ENCODE measurements around the gene EME2. TPM values are rescaled to one million over a fixed set of nuclear protein-coding genes. Genes with fewer than 3 reads are reported as not detected.

EME2 gene
- polyA plus RNA-seq, 1 donor = 12.2 TPM

GRCh38 chr16:1819611-1820010 lies 47.0 kb downstream of the EME2 start:
- H3K4me1 ChIP-seq (ENCODE audit: control insufficient read depth, insufficient read depth, low read length) = peaks cover 5% of the 10 kb centered on the region
- no CpG with 5 or more reads among the region's 15 CpGs for WGBS (ENCODE audit: insufficient coverage, low lambda C conversion rate)
- no peaks in the 10 kb centered on the region for H3K27me3 ChIP-seq (ENCODE audit: control insufficient read depth, insufficient read depth, low read length)
- no peak for DNase-seq
- H3K36me3 ChIP-seq (ENCODE audit: control insufficient read depth, insufficient read depth, low read length) = peaks cover 71% of the 10 kb centered on the region
- no peaks in the 10 kb centered on the region for H3K9me3 ChIP-seq (ENCODE audit: control insufficient read depth, low read depth, low read length)
- H3K27ac ChIP-seq (ENCODE audit: low read length) = no peak overlapping the region
- H3K4me3 ChIP-seq (ENCODE audit: low read length) = no peak overlapping the region

GRCh38 chr16:1820096-1820945 lies 47.7 kb downstream of the EME2 start:
- no peaks in the 10 kb centered on the region for H3K9me3 ChIP-seq (ENCODE audit: control insufficient read depth, low read depth, low read length)
- H3K27ac ChIP-seq (ENCODE audit: low read length) = no peak overlapping the region
- no peaks in the 10 kb centered on the region for H3K27me3 ChIP-seq (ENCODE audit: control insufficient read depth, insufficient read depth, low read length)
- peaks cover 68% of the 10 kb centered on the region for H3K36me3 ChIP-seq (ENCODE audit: control insufficient read depth, insufficient read depth, low read length)
- DNase-seq = no peak
- H3K4me1 ChIP-seq (ENCODE audit: control insufficient read depth, insufficient read depth, low read length) = peaks cover 8% of the 10 kb centered on the region
- WGBS (ENCODE audit: insufficient coverage, low lambda C conversion rate) = no CpG with 5 or more reads among the region's 25 CpGs
- H3K4me3 ChIP-seq (ENCODE audit: low read length) = no peak overlapping the region

- H3K27me3 ChIP-seq (ENCODE audit: control insufficient read depth, insufficient read depth, low read length) = no peaks in the 10 kb centered on the region
- no CpG with 5 or more reads among the region's 12 CpGs for WGBS (ENCODE audit: insufficient coverage, low lambda C conversion rate)
- H3K36me3 ChIP-seq (ENCODE audit: control insufficient read depth, insufficient read depth, low read length) = peaks cover 65% of the 10 kb centered on the region
- H3K4me3 ChIP-seq (ENCODE audit: low read length) = no peak overlapping the region
- peaks cover 11% of the 10 kb centered on the region for H3K4me1 ChIP-seq (ENCODE audit: control insufficient read depth, insufficient read depth, low read length)
- H3K9me3 ChIP-seq (ENCODE audit: control insufficient read depth, low read depth, low read length) = no peaks in the 10 kb centered on the region
- no peak overlapping the region for H3K27ac ChIP-seq (ENCODE audit: low read length)
- DNase-seq = no peak
Observed at GRCh38 chr16:1820946-1821290, 48.3 kb downstream of the EME2 start.

DNA sequence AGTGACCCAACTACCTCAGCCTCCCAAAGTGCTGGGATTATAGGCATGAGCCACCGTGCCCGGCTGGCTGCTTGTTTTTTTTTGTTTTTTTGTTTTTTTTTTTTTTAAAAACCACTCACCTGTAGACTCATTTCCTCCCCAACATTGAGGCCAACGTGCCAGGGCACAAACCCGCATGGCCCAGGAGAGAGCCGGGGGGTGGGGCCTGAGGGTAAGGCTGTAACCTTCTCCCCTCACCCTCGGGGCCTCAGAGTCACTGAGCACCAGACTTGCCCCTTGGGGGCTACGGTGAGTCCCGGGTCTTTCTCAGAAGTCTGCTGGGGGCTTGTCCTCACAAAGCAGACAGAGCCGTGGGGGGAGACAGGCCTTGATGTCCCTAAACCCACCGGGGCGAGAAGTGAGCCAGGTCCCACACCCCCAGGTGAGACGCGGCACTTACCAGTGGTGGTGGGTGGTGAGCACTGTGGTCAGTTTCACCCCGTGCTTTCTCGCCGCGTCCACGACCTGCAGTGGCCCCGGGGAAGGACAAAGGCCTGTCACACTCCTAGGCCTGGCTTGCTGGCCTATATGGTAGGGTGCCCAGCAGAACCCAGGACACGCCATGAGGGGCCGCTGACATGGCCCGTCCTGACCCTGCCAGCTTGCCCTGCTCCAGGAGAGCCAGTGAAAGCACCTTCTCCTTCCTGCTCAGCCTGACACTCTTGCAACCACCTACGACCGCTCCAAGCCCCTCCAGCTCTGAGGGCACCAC lies 49.4 kb downstream of the EME2 start:
- H3K27me3 ChIP-seq (ENCODE audit: control insufficient read depth, insufficient read depth, low read length) = no peaks in the 10 kb centered on the region
- WGBS (ENCODE audit: insufficient coverage, low lambda C conversion rate) = no CpG with 5 or more reads among the region's 24 CpGs
- peaks cover 11% of the 10 kb centered on the region for H3K4me1 ChIP-seq (ENCODE audit: control insufficient read depth, insufficient read depth, low read length)
- H3K4me3 ChIP-seq (ENCODE audit: low read length) = no peak overlapping the region
- DNase-seq = no peak
- peaks cover 55% of the 10 kb centered on the region for H3K36me3 ChIP-seq (ENCODE audit: control insufficient read depth, insufficient read depth, low read length)
- H3K9me3 ChIP-seq (ENCODE audit: control insufficient read depth, low read depth, low read length) = no peaks in the 10 kb centered on the region
- H3K27ac ChIP-seq (ENCODE audit: low read length) = no peak overlapping the region

DNA sequence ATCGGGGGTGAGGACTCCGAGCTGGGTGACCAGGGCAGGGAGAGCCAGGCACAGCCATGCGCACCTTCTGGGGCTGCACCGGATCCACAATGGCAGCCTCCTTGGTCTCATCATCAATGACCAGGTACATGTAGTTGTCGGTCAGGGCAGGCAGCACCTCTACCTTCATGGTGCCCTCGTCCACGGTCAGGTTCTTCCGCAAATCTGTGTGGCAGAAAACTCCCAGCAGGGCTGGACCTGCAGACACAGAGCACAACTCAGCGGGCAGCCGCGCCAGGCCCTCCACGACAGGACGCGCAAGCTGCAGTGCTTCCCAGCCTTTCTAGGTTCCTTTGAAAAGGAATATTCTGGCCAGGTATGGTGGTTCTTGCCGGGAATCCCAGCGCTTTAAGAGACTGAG lies 50.2 kb downstream of the EME2 start:
- H3K36me3 ChIP-seq (ENCODE audit: control insufficient read depth, insufficient read depth, low read length) = peaks cover 48% of the 10 kb centered on the region

DNA sequence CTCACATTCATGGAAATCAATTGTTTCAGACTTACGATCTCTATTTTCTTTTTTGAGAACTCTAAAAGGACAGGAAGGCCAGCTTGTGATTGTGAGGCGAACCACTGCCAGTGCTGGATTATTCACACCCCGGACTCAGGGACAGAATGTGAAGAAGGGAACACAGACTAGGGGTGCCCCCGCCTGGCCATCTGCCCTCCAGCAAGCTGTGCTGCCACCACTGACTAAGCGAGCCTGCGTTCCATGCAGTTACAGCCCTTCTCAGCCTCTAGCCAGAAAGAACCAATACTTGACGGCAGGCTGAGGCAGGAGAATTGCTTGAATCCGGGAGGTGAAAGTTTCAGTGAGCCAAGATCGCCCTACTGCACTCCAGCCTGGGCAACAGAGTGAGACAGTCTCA lies 51.2 kb downstream of the EME2 start:
- no peaks in the 10 kb centered on the region for H3K27me3 ChIP-seq (ENCODE audit: control insufficient read depth, insufficient read depth, low read length)
- WGBS (ENCODE audit: insufficient coverage, low lambda C conversion rate) = 100% methylated on average over 1 of the region's 9 CpGs
- H3K4me3 ChIP-seq (ENCODE audit: low read length) = no peak overlapping the region
- no peaks in the 10 kb centered on the region for H3K9me3 ChIP-seq (ENCODE audit: control insufficient read depth, low read depth, low read length)
- H3K27ac ChIP-seq (ENCODE audit: low read length) = no peak overlapping the region
- peaks cover 11% of the 10 kb centered on the region for H3K4me1 ChIP-seq (ENCODE audit: control insufficient read depth, insufficient read depth, low read length)
- H3K36me3 ChIP-seq (ENCODE audit: control insufficient read depth, insufficient read depth, low read length) = peaks cover 39% of the 10 kb centered on the region
- DNase-seq = peak; percentile 63 to 64

More for the DNA sequence above, 50.2 kb downstream of the EME2 start:
- H3K4me3 ChIP-seq (ENCODE audit: low read length) = no peak overlapping the region
- H3K4me1 ChIP-seq (ENCODE audit: control insufficient read depth, insufficient read depth, low read length) = peaks cover 11% of the 10 kb centered on the region
- H3K9me3 ChIP-seq (ENCODE audit: control insufficient read depth, low read depth, low read length) = no peaks in the 10 kb centered on the region
- DNase-seq = no peak
- no CpG with 5 or more reads among the region's 16 CpGs for WGBS (ENCODE audit: insufficient coverage, low lambda C conversion rate)
- no peak overlapping the region for H3K27ac ChIP-seq (ENCODE audit: low read length)
- H3K27me3 ChIP-seq (ENCODE audit: control insufficient read depth, insufficient read depth, low read length) = no peaks in the 10 kb centered on the region

- H3K36me3 ChIP-seq (ENCODE audit: control insufficient read depth, insufficient read depth, low read length) = peaks cover 23% of the 10 kb centered on the region
- DNase-seq = no peak
- WGBS (ENCODE audit: insufficient coverage, low lambda C conversion rate) = no CpG with 5 or more reads among the region's 15 CpGs
- H3K9me3 ChIP-seq (ENCODE audit: control insufficient read depth, low read depth, low read length) = no peaks in the 10 kb centered on the region
- H3K27me3 ChIP-seq (ENCODE audit: control insufficient read depth, insufficient read depth, low read length) = no peaks in the 10 kb centered on the region
- peak overlapping the region; percentile 42 for H3K4me3 ChIP-seq (ENCODE audit: low read length)
- peak overlapping the region; percentile 53 for H3K27ac ChIP-seq (ENCODE audit: low read length)
- H3K4me1 ChIP-seq (ENCODE audit: control insufficient read depth, insufficient read depth, low read length) = peaks cover 14% of the 10 kb centered on the region
Observed at GRCh38 chr16:1825381-1825863, 52.8 kb downstream of the EME2 start.

Other genes starting within 250 kb of the EME2 start
- gene TMEM204, start 239.1 kb upstream of the EME2 start, polyA plus RNA-seq = 9.4 TPM
- gene IFT140, start 160.7 kb upstream of the EME2 start, polyA plus RNA-seq = 14.2 TPM
- 22.0 TPM for gene CRAMP1, start 160.4 kb upstream of the EME2 start, polyA plus RNA-seq
- 52.2 TPM for gene JPT2, start 94.5 kb upstream of the EME2 start, polyA plus RNA-seq
- 67.8 TPM for gene MAPK8IP3, start 66.6 kb upstream of the EME2 start, polyA plus RNA-seq
- gene NME3, start 1.3 kb upstream of the EME2 start, polyA plus RNA-seq = 57.7 TPM
- 82.8 TPM for gene MRPS34, start 324 bp downstream of the EME2 start, polyA plus RNA-seq
- 36.5 TPM for gene SPSB3, start 9.8 kb downstream of the EME2 start, polyA plus RNA-seq
- 39.4 TPM for gene NUBP2, start 10.2 kb downstream of the EME2 start, polyA plus RNA-seq
- 8.3 TPM for gene IGFALS, start 20.9 kb downstream of the EME2 start, polyA plus RNA-seq
- gene HAGH, start 54.0 kb downstream of the EME2 start, polyA plus RNA-seq = 55.5 TPM
- 49.6 TPM for gene FAHD1, start 54.4 kb downstream of the EME2 start, polyA plus RNA-seq
- gene MEIOB, start 99.4 kb downstream of the EME2 start, polyA plus RNA-seq = 0.54 TPM
- 0.04 TPM for gene HS3ST6, start 145.6 kb downstream of the EME2 start, polyA plus RNA-seq
- gene MSRB1, start 170.4 kb downstream of the EME2 start, polyA plus RNA-seq = 38.8 TPM
- gene RPL3L, start 181.9 kb downstream of the EME2 start, polyA plus RNA-seq = 0.22 TPM
- gene NDUFB10, start 186.7 kb downstream of the EME2 start, polyA plus RNA-seq = 128 TPM
- 3,022 TPM for gene RPS2, start 192.0 kb downstream of the EME2 start, polyA plus RNA-seq
- 0.09 TPM for gene RNF151, start 194.0 kb downstream of the EME2 start, polyA plus RNA-seq
- gene TBL3, start 199.2 kb downstream of the EME2 start, polyA plus RNA-seq = 32.9 TPM
- 2.8 TPM for gene NOXO1, start 208.7 kb downstream of the EME2 start, polyA plus RNA-seq
- 48.5 TPM for gene GFER, start 211.4 kb downstream of the EME2 start, polyA plus RNA-seq
- gene SYNGR3, start 217.2 kb downstream of the EME2 start, polyA plus RNA-seq = 4.2 TPM
- 28.9 TPM for gene ZNF598, start 237.0 kb downstream of the EME2 start, polyA plus RNA-seq
- gene NPW, start 247.0 kb downstream of the EME2 start, polyA plus RNA-seq = 4.4 TPM